SW480 (cell line): ENCODE data around the gene TOR3A.

ENCODE experiments used
- DNase-seq: peaks from one replicate; pipeline ENCODE4 v3.0.0-alpha.2; 2016; ENCODE audit warnings: low spot score

The TOR3A gene

DNA sequence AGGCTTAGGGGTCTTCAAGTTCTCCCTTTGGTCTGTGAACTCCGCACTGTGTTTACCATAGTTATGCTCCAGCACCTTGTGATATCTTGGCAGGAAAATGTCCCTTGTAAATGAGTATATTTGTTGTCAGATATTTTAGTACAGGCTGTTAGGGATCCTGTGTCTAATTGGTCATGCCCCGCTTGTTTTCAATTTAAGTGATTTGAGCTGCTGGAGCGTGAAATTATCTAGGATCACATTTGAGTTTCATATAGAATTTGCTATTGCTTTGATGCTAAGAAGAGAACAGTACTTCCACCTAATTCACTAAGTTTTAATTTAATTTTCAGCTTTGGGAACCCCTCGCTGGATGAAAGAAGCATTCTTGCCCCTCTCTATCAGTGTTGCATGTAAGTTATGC lies 15.4 kb upstream of the TOR3A start:
- no peak for DNase-seq

DNA sequence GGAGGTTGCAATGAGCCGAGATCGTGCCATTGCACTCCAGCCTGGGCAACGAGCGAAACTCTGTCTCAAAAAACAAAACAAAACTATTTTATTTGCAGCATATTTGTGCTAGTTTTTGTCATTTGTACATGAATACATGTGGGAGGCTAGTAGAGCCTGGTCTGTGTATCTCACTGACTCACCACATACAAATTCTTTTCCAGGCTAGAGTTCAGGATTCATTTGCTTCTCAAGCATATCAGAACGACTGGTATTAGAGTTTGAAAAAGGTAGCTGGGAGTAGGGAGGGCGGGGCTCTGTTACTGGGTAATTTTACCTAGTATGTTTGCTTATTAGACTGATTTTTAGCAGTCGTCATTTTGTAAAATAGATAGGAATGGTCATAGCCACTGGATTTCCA lies 4.5 kb upstream of the TOR3A start:
- no peak for DNase-seq

DNA sequence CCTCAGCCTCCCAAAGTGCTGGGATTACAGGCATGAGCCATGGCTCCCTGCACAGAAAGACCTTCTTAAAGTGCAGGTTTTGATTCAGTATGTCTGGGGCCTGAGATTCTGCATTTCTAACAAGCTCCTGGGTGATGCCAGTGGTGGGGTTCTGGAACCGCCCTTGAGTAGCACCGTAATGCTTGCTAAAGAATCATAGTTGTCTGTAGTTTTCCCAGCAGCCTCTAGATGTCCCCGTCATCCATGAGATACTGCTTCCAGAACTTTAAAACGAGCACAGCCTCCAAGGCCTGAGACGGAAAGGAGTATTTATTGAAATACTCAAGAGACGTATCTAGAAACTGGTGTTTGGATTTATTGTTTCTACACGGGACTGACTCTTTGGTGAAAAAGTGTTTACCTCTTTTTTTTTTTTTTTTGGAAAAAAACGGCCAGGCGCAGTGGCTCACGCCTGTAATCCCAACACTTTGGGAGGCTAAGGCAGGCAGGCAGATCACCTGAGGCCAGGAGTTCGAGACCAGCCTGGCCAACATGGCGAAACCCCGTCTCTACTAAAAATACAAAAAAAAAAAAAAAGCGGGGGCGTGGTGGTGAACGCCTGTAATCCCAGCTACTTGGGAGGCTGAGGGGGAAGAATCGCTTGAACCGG lies 2.6 kb upstream of the TOR3A start:
- peak; percentile 68 for DNase-seq

GRCh38 chr1:179080866-179081686 lies 794 bp upstream of the TOR3A start:
- DNase-seq: no peak

DNA sequence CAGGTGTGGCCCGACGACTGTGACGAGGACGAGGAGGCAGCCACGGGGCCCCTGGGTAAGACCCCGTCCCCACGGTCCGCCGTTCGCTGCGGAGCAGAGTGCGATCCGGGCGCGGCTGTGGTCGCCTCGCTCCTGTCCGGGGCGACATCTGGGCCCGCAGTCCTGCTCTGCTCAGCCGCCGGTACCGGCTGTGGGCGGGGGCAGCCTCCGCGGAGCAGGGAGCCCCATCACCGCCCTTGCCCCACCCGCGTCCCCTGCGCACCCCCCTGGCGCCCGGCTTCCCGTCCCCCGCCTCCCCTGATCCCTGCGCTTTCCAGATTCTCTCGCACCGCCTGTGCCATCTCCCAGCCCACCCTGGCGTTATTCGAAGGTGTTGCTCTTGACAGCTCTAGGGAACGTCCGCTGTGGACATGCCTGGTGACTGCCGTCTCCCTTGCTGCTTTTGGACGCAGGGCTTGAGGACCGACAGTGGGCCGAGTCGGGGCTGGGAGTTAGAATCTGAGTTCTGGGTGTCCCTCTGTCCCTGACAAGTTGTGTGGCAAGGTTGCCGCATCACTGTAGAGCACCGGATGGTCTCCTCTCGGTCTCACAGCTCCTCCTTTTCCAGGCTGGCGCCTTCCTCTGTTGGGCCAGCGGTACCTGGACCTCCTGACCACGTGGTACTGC lies 596 bp downstream of the TOR3A start:
- peak; percentile 37 for DNase-seq

GRCh38 chr1:179082999-179083335 lies 1.1 kb downstream of the TOR3A start:
- peak; percentile 5 for DNase-seq

- DNase-seq: no peak
These were observed 1.7 kb downstream of the TOR3A start for GRCh38 chr1:179083533-179083932.

- no peak for DNase-seq
These were observed 5.8 kb downstream of the TOR3A start for GRCh38 chr1:179087665-179088064.

DNA sequence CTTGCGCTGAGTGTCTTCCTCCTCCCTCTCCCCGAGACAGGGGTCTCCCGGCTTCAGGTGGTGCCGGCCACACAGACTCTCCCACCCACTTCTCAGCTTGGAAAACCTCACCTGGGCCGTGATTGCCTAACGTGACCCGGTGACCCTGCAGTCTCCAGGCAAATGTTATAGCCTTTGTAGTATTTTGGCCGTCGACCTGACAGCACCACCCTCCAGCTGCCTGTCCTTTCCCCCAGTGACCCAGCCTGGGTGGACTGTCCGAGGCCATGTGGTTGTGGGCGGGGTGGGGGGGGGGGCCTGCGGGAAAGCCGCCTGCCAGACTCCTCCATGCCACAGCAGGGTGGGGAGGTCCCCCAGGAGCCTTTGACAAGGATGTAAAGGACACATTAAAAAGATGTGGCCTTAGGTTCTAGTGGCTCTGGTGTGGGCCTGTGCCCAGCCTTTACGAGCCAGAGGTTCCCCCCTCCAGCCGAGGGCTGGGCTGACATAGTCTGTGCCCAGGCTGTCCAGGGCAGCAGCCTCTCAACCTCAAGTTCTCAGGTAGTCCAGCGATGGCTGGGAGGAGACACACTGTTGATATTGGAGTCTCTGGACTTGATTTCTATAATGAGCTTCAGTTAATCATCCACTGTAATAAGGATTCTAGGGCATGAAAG lies 8.1 kb downstream of the TOR3A start:
- DNase-seq: no peak

DNA sequence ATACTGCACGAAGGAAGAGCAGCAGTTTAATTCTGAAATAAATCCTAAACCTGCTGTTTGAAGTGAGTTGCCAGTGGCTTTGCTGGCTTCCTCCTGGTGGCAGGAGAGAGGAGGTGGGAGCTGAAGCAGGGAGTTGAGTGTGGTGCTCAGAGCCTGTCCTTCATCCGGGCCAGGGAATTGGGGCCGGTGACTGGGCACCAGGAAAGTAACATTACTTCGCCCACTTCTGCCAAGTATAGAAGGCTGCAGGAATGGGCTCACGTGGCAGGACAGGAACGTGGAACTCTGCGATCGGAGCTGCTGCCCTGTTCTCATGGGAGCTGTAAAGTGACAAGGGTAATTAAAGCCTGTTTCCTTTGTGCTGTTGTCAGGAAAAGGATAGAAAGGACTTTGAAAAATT lies 8.7 kb downstream of the TOR3A start:
- no peak for DNase-seq

DNA sequence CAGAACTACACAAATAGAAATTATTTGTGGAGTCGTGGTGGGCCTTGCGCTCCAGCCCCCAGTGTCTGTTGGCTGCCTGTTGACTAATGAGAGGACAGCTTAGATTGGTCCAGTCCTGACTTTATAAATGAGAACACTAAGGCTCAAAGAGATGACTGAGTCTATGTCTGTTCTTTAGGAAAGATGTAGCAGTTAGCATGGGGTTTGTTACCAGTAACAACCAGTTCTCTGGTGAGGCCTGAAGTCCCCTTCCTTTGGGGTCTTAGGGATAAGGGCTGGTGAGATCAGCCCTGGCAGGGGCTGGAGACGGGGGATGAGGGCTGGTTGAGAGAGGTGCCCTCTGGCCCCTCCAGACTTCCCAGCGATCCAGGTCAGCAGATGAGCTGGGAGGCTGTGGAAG lies 9.1 kb downstream of the TOR3A start:
- no peak for DNase-seq

DNA sequence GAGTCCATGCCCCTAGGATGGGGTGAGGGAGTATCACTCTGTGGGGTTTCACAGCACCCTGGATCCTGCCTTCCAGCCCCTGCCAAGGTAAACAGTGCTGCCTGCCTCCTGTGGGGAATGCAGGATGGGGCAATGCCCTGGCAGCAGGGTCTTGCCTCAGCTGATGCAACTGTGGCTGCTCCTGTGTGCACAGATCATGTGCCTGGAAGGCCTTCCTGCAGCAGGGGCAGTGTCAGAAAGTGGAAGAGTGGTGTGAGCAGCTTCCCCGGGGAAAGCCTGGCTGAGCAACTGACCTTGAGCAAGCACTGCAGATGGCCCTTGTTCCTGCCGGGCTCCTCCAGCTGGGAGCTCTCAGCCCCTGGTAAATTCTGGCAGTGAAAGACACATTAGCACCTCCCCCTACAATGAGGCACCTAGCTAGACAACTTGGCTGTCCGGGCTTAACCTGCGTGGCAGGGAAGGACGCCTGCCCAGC lies 9.9 kb downstream of the TOR3A start:
- no peak for DNase-seq

GRCh38 chr1:179092896-179093461 lies 11.1 kb downstream of the TOR3A start:
- no peak for DNase-seq

DNA sequence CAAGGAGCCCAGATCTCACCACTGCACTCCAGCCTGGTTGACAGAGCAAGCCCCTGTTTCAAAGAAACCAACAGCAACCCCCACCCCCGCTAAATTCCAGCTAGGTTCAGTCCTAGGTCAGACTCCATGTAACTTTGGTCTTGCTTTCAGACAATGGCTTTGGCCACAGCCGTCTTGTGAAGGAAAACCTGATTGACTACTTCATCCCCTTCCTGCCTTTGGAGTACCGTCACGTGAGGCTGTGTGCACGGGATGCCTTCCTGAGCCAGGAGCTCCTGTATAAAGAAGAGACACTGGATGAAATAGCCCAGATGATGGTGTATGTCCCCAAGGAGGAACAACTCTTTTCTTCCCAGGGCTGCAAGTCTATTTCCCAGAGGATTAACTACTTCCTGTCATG lies 12.9 kb downstream of the TOR3A start:
- no peak for DNase-seq

- no peak for DNase-seq
These were observed 13.5 kb downstream of the TOR3A start for GRCh38 chr1:179095377-179095776.

GRCh38 chr1:179095924-179096323 lies 14.1 kb downstream of the TOR3A start:
- no peak for DNase-seq

GRCh38 chr1:179099891-179100290 lies 18.0 kb downstream of the TOR3A start:
- DNase-seq: no peak

- no peak for DNase-seq
These were observed 19.7 kb downstream of the TOR3A start for GRCh38 chr1:179101566-179101965.

GRCh38 chr1:179103999-179104398 lies 22.1 kb downstream of the TOR3A start:
- DNase-seq: no peak

DNA sequence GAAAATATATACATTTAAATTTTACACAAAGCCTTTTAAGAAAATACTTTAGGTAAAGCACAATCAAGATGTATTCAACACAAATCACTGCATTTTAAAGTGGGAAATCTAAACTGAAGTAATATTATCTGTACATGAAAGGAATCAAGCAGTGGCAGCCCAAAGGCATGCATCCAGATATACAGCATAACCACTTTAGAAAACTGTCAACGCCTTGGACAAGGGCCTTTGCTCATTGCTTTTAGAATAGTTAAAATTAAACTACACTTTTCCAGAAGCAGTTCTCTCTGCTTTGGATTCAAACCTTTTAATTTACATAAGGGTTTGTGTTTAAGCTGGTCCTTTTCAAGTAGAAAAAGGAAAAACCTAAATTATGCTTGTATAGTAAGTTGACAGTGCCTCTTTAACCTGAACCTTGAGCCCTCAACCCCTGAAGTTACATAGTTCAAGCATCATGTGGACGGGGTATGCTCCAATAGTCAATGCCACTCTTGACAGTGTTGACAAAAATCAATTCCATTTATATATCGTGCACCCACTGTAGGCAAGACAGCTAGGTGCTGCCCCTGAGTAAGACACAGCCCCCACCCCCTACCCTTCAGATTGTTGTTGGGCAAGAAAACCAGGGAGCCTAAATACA lies 22.9 kb downstream of the TOR3A start:
- no peak for DNase-seq

DNA sequence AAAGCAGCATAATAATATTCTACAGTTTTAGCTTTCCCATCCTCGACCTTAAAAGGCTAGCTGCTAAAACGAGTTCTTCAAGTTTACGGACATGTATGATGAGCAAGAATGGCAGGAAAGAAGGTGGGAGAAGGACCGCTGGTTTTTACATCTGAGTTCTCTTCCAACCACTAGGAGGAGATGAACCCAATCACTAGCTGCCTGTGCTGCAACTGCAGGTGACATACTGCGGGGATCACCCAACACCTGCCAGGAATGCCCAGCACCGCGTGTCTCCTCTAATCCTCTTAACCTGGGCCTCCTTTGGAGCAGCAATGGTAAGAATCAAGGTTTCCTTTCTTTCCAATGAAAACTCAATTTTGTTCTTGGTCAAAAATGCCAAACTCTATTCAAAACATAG lies 23.5 kb downstream of the TOR3A start:
- peak; percentile 21 for DNase-seq
